HUES64 (cell line): ENCODE results near the gene CD244.

Experiments used
- H3K27ac ChIP-seq: 2 replicates; pipeline ENCODE4 v1.7.0; 2013; ENCODE audit warnings: low read depth, low read length, inconsistent platforms
- H3K27me3 ChIP-seq: 2 replicates; pipeline ENCODE4 v1.6.1; 2013; ENCODE audit warnings: mild to moderate bottlenecking, low read length; ENCODE audit not compliant: insufficient read depth
- H3K36me3 ChIP-seq: 2 replicates; pipeline ENCODE4 v1.6.1; 2013; ENCODE audit warnings: mild to moderate bottlenecking, low read length; ENCODE audit not compliant: insufficient read depth
- H3K4me1 ChIP-seq: 2 replicates; pipeline ENCODE4 v1.6.1; 2013; ENCODE audit warnings: mild to moderate bottlenecking, low read length, moderate library complexity; ENCODE audit not compliant: insufficient read depth
- H3K4me3 ChIP-seq: 2 replicates; pipeline ENCODE4 v1.5.1; 2013; ENCODE audit warnings: mild to moderate bottlenecking, low read length, moderate library complexity
- H3K9ac ChIP-seq: 2 replicates; pipeline ENCODE4 v1.6.1; 2013; ENCODE audit warnings: mild to moderate bottlenecking, low read depth, low read length
- H3K9me3 ChIP-seq: 2 replicates; pipeline ENCODE4 v1.6.1; 2013; ENCODE audit warnings: low read depth, low read length; ENCODE audit not compliant: insufficient read depth
- WGBS: fragments of 150-250, 120-280 bp; methylation state at CpG from one replicate; pipeline ENCODE4 v1.1.7; 2013; ENCODE audit warnings: missing lambda C conversion rate; 5-methylcytosine and 5-hydroxymethylcytosine counted together

The CD244 gene

DNA sequence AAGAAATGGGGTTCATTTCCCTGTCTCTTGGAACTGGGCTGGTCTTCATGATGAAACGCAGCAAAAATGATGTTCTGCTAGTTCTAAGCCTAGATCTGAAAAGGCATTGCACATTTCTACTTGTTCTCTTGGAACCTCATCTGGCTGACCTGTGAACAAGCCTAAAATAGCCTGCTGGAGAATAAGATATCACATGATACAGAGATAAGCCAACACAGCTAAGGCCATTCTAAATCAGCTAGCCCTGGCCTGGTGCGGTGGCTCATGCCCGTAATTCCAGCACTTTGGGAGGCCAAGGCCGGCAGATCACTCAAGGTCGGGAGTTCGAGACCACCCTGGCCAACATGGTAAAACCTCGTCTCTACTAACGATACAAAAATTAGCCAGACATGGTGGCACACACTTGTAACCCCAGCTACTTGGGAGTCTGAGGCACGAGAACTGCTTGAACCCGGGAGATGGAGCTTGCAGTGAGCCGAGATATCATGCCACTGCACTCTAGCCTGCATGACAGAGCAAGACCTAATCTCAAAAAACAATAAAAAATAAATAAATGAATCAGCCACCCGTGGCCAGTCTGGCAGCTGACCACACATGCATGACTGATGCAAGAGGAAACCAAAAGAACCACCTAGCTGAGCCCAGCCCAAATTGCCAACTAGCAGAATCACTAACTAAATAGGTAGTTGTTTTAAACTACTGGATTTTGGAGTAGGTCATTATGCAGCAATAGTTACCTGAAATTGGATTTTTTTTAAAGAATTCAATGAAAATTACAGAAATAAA, 18.0 kb downstream of the CD244 start:
- H3K4me3 ChIP-seq: no peak overlapping the region
- WGBS: 89% methylated on average over 12 of the region's 12 CpGs
- H3K4me1 ChIP-seq: no peaks in the 10 kb centered on the region
- H3K9me3 ChIP-seq: no peaks in the 10 kb centered on the region
- no peaks in the 10 kb centered on the region for H3K27me3 ChIP-seq
- no peaks in the 10 kb centered on the region for H3K36me3 ChIP-seq
- H3K9ac ChIP-seq: no peak overlapping the region
- H3K27ac ChIP-seq: no peak overlapping the region

DNA sequence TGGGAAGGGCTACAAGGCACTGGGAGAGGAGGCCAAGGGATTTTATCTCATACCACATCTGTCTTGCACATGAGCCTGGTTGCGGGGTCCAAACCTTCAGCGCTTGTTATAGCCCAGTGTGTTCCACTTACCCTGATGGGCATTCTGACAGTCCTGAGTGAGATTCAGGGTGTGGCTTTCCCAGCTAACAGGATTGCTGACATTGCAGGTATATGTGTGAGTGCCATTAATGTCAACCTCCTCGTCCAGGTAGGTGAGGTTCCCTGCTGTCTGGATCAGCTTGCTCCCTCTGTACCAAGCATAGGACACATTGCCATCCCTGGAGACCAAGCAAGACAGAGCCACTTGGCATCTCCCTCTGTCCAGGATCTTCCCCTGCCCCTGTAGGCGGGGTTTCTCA, 21.6 kb downstream of the CD244 start:
- H3K9me3 ChIP-seq: no peaks in the 10 kb centered on the region
- no peak overlapping the region for H3K4me3 ChIP-seq
- WGBS: 90% methylated on average over 4 of the region's 4 CpGs
- H3K36me3 ChIP-seq: no peaks in the 10 kb centered on the region
- no peak overlapping the region for H3K27ac ChIP-seq
- no peak overlapping the region for H3K9ac ChIP-seq
- H3K4me1 ChIP-seq: 0 out of 2 replicates have a peak, but pooled peaks cover 3% of the 10 kb centered on the region
- H3K27me3 ChIP-seq: no peaks in the 10 kb centered on the region

DNA sequence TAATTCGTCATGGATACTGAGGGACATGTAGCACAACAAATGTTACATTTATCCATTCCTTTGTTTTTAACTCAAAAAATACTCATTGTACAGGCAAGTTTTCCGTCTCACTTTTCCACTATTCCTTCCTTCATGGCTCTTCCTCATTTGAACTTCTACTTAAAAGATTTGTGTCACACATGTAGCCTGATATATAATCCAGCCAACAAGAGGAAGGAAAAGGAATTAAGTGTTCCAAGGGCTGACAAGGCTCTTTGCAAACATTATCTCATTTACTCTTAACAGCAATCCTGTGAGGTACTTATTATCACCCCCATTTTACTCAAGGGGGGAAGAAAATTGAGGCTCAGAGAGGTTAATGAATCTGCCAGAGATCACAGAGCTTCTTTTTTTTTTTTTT, 22.9 kb downstream of the CD244 start:
- no peak overlapping the region for H3K4me3 ChIP-seq
- 0 out of 2 replicates have a peak, but pooled peaks cover 3% of the 10 kb centered on the region for H3K4me1 ChIP-seq
- H3K27me3 ChIP-seq: no peaks in the 10 kb centered on the region
- WGBS: 96% methylated on average over 2 of the region's 2 CpGs
- H3K27ac ChIP-seq: no peak overlapping the region
- no peaks in the 10 kb centered on the region for H3K36me3 ChIP-seq
- no peak overlapping the region for H3K9ac ChIP-seq
- no peaks in the 10 kb centered on the region for H3K9me3 ChIP-seq

DNA sequence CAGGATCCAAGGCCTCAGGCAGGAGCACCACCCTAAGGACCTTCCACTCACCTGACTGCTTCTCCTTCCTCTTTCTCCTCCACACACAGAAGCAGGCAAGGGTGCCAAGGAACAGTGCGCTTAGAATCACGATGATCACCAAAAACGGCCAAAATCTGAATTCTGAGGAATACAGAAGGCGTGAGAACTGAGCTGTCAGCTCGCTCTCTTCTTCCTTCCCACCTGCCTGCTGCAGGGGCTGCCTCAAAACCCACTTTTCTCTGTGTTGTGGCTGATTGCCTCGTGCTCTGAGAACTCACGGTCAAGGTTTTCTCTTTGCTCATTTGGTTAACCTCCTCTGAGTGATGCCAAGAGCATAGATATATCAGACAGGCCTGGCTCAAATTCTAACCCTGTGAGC, 23.8 kb downstream of the CD244 start:
- Histone ChIP-seq H3K36me3 (no peaks in the 10 kb centered on the region), H3K27ac (no peak overlapping the region), H3K4me1 (0 out of 2 replicates have a peak, but pooled peaks cover 3% of the 10 kb centered on the region), H3K27me3 (no peaks in the 10 kb centered on the region), H3K4me3 (no peak overlapping the region), H3K9me3 (no peaks in the 10 kb centered on the region), H3K9ac (no peak overlapping the region)
- 91% methylated on average over 7 of the region's 7 CpGs for WGBS

DNA sequence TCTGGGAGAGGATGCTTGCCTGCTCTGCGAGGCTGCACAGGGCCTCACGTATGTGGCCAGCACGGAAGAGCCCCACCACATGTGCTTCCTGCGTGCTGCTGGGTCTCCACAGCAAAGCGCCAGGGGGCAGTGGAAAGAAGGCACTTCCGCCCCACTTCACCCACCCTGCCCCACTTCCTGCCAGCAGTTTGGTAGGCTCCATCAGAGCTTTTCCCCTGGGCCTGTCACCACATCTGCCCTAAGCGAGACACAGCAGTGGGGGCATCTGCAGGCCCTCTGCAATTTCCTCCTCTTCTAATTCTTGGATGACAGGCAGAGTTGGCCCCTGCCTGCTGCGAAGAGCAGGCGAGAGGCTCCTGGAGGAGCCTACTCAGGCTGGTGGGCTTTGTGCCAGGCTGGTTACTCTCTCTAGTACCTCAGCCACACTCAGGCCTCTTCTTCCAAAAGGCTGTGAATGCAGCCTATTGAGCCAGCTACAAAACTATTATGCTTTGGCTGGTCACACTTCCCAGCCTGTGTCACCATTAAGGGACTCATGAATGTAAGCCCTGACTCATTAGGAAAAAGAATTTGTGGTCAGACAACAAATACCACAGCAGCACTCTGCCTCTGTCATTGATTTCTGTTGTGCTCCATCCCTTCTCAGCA, 25.0 kb downstream of the CD244 start:
- Histone ChIP-seq H3K9ac (no peak overlapping the region), H3K27me3 (no peaks in the 10 kb centered on the region), H3K27ac (no peak overlapping the region), H3K4me1 (peaks cover 3% of the 10 kb centered on the region; the same call in 1 of the 2 replicates), H3K4me3 (no peak overlapping the region), H3K36me3 (no peaks in the 10 kb centered on the region), H3K9me3 (no peaks in the 10 kb centered on the region)
- 87% methylated on average over 9 of the region's 9 CpGs for WGBS

DNA sequence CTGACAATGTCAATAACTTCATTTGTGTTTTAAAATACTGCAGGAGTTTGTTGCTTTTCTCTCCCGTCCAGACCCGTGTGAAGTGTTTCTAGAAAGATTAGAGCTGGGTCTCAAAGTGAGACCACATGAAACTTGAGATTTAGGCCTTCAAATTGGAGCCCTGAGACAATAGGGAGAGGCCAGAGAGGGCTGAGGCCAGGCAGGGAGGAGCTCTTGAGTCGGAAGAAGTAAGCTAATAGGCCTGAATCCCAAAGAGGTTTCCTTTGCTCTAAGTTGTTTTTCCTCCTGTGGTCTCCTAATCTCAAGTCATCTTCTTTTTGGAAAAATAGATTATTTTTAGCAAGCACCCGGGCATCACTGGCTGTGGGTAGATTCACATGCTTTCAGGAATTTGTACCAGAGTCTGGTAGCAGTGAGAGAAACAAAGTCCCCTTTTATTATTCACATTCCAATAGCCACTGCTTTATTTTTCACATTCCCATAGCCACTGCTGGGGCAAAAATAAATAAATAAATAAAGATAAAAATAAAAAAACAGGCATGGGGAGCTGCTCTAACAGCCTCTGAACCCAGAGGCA, 25.6 kb downstream of the CD244 start:
- H3K4me3 ChIP-seq: no peak overlapping the region
- H3K27ac ChIP-seq: no peak overlapping the region
- no peaks in the 10 kb centered on the region for H3K9me3 ChIP-seq
- H3K9ac ChIP-seq: no peak overlapping the region
- H3K36me3 ChIP-seq: no peaks in the 10 kb centered on the region
- no peaks in the 10 kb centered on the region for H3K27me3 ChIP-seq
- H3K4me1 ChIP-seq: peaks cover 3% of the 10 kb centered on the region; the same call in 1 of the 2 replicates
- WGBS: 83% methylated on average over 4 of the region's 4 CpGs

DNA sequence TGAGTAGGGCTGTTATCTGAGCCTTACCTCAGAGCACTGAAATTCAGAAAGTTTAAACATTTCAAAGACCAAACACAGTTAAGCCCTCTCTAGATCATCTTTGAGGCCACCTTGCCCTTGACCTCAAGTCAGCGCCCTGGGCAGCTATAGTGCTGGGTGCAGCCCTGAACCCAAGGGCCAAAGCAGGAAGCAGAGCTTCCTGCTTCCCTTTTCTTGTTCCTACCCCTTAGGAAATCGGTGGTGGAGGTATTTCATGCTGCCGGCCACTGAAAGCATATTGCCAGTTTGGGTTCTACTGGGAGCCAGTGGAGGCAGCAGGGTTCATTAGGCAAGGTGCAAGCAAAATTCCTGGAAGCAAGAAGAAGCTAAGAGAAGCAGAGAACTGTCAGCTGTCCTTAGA, 26.1 kb downstream of the CD244 start:
- no peak overlapping the region for H3K9ac ChIP-seq
- H3K27me3 ChIP-seq: no peaks in the 10 kb centered on the region
- no peaks in the 10 kb centered on the region for H3K9me3 ChIP-seq
- peaks cover 3% of the 10 kb centered on the region; the same call in 1 of the 2 replicates for H3K4me1 ChIP-seq
- no peaks in the 10 kb centered on the region for H3K36me3 ChIP-seq
- H3K27ac ChIP-seq: no peak overlapping the region
- no peak overlapping the region for H3K4me3 ChIP-seq
- 89% methylated on average over 3 of the region's 3 CpGs for WGBS

DNA sequence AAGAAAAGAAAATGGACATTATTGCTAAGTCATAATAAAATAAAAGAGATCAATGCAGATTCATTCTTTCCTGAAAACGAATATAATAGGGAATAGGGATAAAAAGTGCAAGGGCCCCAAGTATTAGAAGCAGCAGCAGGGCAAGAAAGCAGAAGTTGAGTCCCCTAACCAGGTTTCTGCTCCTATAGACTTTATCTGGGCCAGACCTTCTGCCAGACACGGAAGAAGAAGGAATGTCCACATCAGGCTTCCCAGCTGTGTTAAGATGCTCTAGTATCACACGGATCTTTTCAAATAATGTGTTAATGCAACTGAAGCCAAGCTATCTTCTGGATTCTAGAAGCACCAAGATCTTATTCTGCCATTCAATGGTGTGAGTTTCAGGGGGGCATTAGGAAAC, 26.9 kb downstream of the CD244 start:
- Histone ChIP-seq H3K9me3 (no peaks in the 10 kb centered on the region), H3K36me3 (no peaks in the 10 kb centered on the region), H3K27me3 (no peaks in the 10 kb centered on the region), H3K4me3 (no peak overlapping the region), H3K27ac (no peak overlapping the region), H3K9ac (no peak overlapping the region), H3K4me1 (peaks cover 3% of the 10 kb centered on the region; the same call in 1 of the 2 replicates)
- WGBS: 93% methylated on average over 3 of the region's 3 CpGs

DNA sequence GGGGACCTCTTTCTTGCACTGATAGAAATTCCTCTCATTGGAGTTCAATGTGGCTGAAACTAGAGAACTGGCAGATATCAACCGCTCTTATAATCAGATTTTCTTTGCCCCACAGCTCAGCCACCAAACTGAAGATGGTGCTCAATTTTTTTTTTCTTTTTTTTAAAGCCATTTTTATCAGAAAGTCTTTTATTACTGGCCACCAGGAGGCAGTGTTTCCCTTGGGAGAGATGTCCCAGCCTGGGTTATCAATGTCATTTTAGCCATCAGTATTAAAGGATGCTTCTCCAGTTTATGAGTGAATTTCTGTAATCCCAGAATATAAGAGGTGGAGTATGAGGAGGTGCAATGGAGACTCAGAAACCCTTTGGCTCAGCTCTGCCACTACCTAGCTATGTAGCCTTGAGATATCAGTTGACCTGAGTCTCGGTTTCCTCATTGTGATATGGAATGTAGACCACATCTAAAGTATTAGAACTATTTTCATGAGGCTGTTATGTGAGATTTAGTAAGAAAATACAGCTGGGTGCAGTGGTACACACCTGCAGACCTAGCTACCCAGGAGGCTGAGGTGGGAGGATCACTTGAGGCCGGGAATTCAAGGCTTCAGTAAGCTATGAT, 27.6 kb downstream of the CD244 start:
- Histone ChIP-seq H3K27ac (no peak overlapping the region), H3K36me3 (no peaks in the 10 kb centered on the region), H3K9ac (no peak overlapping the region), H3K9me3 (no peaks in the 10 kb centered on the region), H3K4me1 (peaks cover 3% of the 10 kb centered on the region; the same call in 1 of the 2 replicates), H3K27me3 (no peaks in the 10 kb centered on the region), H3K4me3 (no peak overlapping the region)
- WGBS: 70% methylated on average over 3 of the region's 3 CpGs

DNA sequence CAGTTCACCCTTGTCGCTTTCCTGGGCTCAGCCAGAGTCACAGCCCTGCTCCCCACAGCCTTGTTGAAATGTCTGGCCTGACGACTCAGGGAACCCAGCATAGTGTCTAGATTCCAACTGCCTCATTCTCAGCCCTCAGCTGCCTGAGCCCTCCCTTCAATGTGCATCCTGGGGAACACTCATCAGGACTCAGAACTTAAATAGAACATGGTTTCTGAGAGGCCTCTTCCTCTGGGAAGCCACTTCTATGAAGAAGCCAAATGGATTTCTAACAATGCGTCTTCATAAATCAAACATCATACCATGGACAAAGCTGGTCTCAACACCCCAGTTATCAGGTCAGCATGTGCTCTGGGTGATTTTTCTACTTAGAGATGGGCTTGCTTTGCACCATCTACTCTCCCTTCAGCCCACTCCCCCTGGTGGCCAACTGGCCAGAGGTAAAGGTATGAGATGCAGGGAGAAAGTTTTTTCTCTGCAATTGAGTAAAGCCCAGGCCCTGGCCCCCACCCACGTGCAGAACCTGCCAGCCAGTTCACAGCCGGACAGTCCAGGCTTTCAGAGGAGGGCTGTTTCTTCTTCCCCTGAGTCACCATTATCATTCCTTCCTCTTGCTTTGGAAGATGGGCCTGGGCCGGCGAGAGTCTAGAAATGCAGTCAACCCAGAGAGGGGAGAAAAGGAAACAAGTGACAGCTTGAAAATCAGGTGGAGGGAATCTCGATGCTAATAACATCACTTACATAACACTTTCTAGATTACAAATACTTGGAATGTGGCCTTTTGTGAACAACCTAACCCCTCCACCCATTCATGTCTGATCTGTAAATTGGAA, 32.1 kb downstream of the CD244 start:
- no peak overlapping the region for H3K9ac ChIP-seq
- 57% methylated on average over 5 of the region's 8 CpGs for WGBS
- H3K27ac ChIP-seq: no peak overlapping the region
- no peaks in the 10 kb centered on the region for H3K27me3 ChIP-seq
- H3K36me3 ChIP-seq: no peaks in the 10 kb centered on the region
- no peak overlapping the region for H3K4me3 ChIP-seq
- H3K4me1 ChIP-seq: no peaks in the 10 kb centered on the region; the same call in 1 of the 2 replicates
- no peaks in the 10 kb centered on the region for H3K9me3 ChIP-seq
